Measurements from ENCODE around the gene LIAS. TPM values are rescaled to one million over a fixed set of nuclear protein-coding genes. Genes with fewer than 3 reads are reported as not detected.

The LIAS gene
- 9.2 to 13.8 TPM (median 9.5 TPM) in 5 replicates for total RNA-seq (2022; extraction: Qiagen RNA extraction; ENCODE audit: low read depth)

GRCh38 chr4:39458505-39459300 lies at the start of gene LIAS, which contains the start of gene RPL9:
LIAS (plus strand) TSS chr4:39459056; CDS start chr4:39459118, 62 bp downstream.
RPL9 (minus strand) TSS chr4:39458922; CDS start chr4:39458439, 483 bp downstream.

GRCh38 chr4:39527296-39528060 lies 68.6 kb downstream of the LIAS start, which contains the start of gene UGDH:
UGDH (minus strand) TSS chr4:39527439; CDS start chr4:39521512, 5,927 bp downstream.

Other genes starting within 250 kb of the LIAS start
- gene RFC1, start 92.7 kb upstream of the LIAS start, total RNA-seq (2022; extraction: Qiagen RNA extraction; ENCODE audit: low read depth) = 17.4 to 21.2 TPM (median 19.9 TPM) in 5 replicates
- 0.06 to 0.18 TPM (median 0.13 TPM) in 5 replicates for gene KLB, start 52.1 kb upstream of the LIAS start, total RNA-seq (2022; extraction: Qiagen RNA extraction; ENCODE audit: low read depth)
- gene RPL9, start 134 bp upstream of the LIAS start, total RNA-seq (2022; extraction: Qiagen RNA extraction; ENCODE audit: low read depth) = 847 to 1,812 TPM (median 993 TPM) in 5 replicates
- gene UGDH, start 68.4 kb downstream of the LIAS start, total RNA-seq (2022; extraction: Qiagen RNA extraction; ENCODE audit: low read depth) = 256 to 418 TPM (median 273 TPM) in 5 replicates
- 14.3 to 20.0 TPM (median 18.1 TPM) in 5 replicates for gene SMIM14, start 179.8 kb downstream of the LIAS start, total RNA-seq (2022; extraction: Qiagen RNA extraction; ENCODE audit: low read depth)
- 64.5 to 99.2 TPM (median 80.8 TPM) in 5 replicates for gene UBE2K, start 239.1 kb downstream of the LIAS start, total RNA-seq (2022; extraction: Qiagen RNA extraction; ENCODE audit: low read depth)